Measurements from ENCODE around the gene CRAT. TPM values are rescaled to one million over a fixed set of nuclear protein-coding genes. Genes with fewer than 3 reads are reported as not detected.

Gene CRAT
- total RNA-seq, 2 donors from 2014 or later = 21.4 to 23.8 TPM

DNA sequence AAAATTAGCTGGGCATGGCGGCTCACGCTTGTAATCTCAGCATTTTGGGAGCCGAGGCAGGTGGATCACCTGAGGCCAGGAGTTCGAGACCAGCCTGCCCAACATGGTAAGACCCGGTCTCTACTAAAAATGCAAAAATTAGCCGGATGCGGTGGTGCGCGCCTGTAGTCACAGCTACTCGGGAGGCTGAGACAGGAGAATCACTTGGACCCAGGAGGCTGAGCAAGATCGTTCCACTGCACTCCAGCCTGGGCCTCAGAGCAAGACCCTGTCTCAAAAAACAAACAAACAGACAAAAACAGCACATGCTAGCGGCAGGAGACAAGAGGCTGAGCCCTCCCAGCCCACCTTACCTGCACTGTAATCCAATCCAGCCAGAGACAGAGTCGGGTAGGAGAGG is 30.8 kb downstream of the CRAT start:
- Mint-ChIP-seq H3K27ac (no peak overlapping the region), H3K9me3 (no peaks in the 10 kb centered on the region)
- ATAC-seq (replicated peaks in 1 of 2) = no peak

DNA sequence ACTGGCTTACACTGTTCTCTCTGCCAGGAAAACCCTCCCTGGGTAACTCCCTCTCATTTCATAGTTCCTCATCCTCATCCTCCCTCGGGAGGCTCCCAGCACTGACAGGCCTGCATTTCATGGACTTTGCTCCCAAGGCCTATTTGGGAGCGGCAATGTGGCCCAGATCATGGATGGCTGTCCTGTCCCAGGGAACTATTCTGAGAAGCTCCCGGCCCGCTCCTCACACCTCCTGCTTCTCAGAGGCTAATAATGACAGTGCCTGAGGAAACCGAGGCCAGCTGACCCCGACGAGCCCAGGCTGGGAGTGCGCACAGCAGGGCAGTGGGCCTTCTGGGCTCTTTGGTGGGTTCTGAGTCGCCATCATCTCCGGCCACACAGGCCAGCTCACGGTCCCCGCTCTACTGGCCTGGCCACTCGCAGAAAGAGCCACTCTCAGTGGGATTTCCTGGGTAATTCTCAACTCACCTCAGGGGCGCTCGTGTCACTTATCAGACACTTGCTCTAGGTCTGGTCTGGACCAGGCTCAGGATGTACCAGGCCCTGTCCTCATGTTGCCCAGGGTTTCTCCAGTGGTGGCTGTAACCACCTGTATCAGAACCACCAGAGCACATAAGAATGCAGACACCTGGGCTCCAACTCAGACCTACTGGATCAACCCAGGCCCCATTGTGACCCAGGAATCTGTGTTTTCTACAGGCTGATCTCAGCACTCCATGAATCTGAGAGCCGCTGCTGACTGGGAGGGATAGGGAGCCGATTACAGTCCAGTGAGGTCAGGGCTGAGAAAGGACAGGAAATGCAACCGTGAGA is 31.7 kb downstream of the CRAT start:
- ATAC-seq (replicated peaks in 1 of 2) = no peak
- H3K4me3 Mint-ChIP-seq = peak overlapping the region; percentile 95 to 98

More for the DNA sequence above, 30.8 kb downstream of the CRAT start:
- peaks cover 34% of the 10 kb centered on the region for H3K4me1 Mint-ChIP-seq (ENCODE audit: low read depth)
- no peaks in the 10 kb centered on the region for H3K27me3 Mint-ChIP-seq (ENCODE audit: low read depth)
- no peaks in the 10 kb centered on the region for H3K36me3 Mint-ChIP-seq (ENCODE audit: insufficient read depth in 2 of 2)
- peak overlapping the region; percentile 95 to 98 for H3K4me3 Mint-ChIP-seq
- DNase-seq = no peak

DNA sequence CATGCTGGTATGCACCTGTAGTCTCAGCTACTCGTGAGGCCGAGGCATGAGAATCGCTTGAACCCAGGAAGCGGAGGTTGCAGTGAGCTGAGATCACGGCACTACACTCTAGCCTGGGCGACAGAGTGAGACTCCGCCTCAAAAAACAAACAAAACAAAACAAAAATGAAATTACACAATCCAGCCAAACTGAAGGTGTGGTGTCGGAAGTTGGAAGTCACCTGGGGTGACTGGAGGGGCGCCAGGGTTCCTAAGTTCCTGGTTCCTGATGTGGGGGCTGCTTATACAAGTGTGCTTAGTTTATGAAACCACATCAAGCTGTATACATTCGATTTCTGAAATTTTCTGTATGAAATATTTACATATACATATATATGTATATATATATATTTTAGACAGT is 33.4 kb downstream of the CRAT start:
- Mint-ChIP-seq H3K27me3 (ENCODE audit: low read depth) (no peaks in the 10 kb centered on the region), H3K9me3 (no peaks in the 10 kb centered on the region), H3K36me3 (ENCODE audit: insufficient read depth in 2 of 2) (no peaks in the 10 kb centered on the region), H3K4me1 (ENCODE audit: low read depth) (peaks cover 32% of the 10 kb centered on the region), H3K27ac (no peak overlapping the region), H3K4me3 (no peak overlapping the region)
- ATAC-seq (replicated peaks in 1 of 2) = no peak
- DNase-seq = no peak

More for the DNA sequence above, 31.7 kb downstream of the CRAT start:
- DNase-seq = no peak
- H3K36me3 Mint-ChIP-seq (ENCODE audit: insufficient read depth in 2 of 2) = no peaks in the 10 kb centered on the region
- H3K4me1 Mint-ChIP-seq (ENCODE audit: low read depth) = peaks cover 34% of the 10 kb centered on the region
- no peaks in the 10 kb centered on the region for H3K9me3 Mint-ChIP-seq
- H3K27ac Mint-ChIP-seq = no peak overlapping the region
- no peaks in the 10 kb centered on the region for H3K27me3 Mint-ChIP-seq (ENCODE audit: low read depth)

DNA sequence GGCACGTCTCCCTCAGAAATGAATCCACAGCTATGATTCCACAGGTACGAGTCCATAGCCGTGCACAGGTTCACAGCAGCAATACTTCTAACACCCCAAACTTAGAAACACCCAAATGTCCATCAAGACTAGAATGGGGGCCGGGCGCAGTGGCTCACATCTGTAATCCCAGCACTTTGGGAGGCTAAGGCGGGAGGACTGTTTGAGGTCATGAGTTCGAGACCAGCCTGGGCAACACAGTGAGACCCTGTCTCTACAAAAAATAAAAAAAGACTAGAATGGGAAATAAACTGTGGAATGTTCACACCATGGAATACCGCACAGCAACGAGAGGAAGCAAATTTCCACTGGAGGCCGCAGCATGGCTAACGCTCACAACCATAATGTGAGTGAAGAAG is 34.0 kb downstream of the CRAT start:
- Mint-ChIP-seq H3K36me3 (ENCODE audit: insufficient read depth in 2 of 2) (no peaks in the 10 kb centered on the region), H3K27ac (no peak overlapping the region), H3K4me3 (no peak overlapping the region), H3K9me3 (no peaks in the 10 kb centered on the region), H3K4me1 (ENCODE audit: low read depth) (peaks cover 26% of the 10 kb centered on the region), H3K27me3 (ENCODE audit: low read depth) (no peaks in the 10 kb centered on the region)
- no peak for ATAC-seq (replicated peaks in 1 of 2)
- DNase-seq = no peak

DNA sequence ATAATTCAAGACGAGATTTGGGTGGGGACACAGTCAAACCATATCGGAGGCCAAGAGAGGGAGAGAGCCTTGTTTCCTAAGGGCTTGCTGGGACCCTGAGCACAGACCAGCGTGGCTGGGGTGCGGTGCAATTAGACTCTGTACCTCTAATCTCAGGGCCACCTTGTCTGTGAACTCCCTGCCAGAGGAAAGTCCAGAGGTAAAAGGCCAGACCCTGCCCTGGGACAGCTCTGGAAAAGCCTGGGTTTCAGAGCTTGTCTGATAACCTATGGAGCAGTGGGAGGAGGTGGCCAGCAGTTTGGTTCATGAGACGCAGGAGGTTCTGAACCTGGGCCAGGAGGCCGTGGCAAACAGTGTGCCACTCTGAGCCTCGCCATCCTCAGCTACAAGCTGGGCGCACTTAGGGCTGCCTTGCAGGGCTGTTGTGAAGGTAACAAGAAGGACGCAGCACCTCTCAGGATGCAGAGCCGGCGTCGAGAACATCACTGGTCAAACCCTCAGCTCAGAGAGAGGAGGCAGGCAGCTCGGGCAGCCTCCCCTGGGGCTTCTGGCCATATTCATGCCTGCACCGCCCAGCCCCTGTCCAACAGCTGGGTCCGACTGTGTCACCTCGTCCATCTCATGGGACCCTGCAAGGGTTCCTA is 34.5 kb downstream of the CRAT start:
- Mint-ChIP-seq H3K4me1 (ENCODE audit: low read depth) (peaks cover 25% of the 10 kb centered on the region), H3K36me3 (ENCODE audit: insufficient read depth in 2 of 2) (no peaks in the 10 kb centered on the region), H3K27me3 (ENCODE audit: low read depth) (no peaks in the 10 kb centered on the region), H3K9me3 (no peaks in the 10 kb centered on the region), H3K4me3 (no peak overlapping the region), H3K27ac (no peak overlapping the region)
- no peak for ATAC-seq (replicated peaks in 1 of 2)
- DNase-seq = no peak

DNA sequence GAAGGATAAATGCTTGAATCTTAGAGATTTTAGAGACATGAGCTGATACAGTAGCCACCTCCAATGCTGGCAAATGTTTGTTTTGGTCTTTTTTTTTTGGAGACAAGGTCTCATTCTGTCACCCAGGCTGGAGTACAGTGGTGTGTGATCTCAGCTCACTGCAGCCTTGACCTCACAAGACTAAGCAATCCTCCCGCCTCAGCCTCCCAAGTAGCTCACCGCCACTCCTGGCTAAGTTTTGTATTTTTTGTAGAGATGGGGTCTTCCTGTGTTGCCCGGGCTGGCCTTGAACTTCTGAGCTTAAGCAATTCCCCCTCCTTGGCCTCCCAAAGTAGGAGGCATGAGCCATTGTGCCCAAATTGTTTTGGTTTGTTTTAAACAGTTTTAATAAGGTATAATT is 36.5 kb downstream of the CRAT start:
- Mint-ChIP-seq H3K4me3 (no peak overlapping the region), H3K27ac (no peak overlapping the region), H3K27me3 (ENCODE audit: low read depth) (no peaks in the 10 kb centered on the region), H3K9me3 (no peaks in the 10 kb centered on the region), H3K36me3 (ENCODE audit: insufficient read depth in 2 of 2) (no peaks in the 10 kb centered on the region), H3K4me1 (ENCODE audit: low read depth) (peaks cover 17% of the 10 kb centered on the region)
- ATAC-seq (replicated peaks in 1 of 2) (no peak), DNase-seq (no peak)

DNA sequence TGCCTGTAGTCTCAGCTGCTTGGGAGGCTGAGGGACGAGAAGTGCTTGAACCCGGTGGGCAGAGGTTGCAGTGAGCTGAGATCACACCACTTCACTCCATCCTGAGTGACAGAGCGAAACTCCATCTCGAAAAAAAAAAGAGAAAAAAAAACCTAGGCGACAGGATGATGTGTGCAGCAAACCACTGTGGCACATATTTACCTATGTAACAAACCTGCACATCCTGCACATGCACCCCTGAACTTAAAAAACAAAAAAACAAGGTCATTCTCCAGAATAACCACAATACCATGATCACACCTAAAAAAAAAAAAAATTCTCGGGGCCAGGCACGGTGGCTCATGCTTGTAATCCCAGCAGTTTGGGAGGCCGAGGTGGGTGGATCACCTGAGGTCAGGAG is 37.2 kb downstream of the CRAT start:
- Mint-ChIP-seq H3K27ac (peak overlapping the region; percentile 66), H3K4me3 (no peak overlapping the region), H3K9me3 (no peaks in the 10 kb centered on the region), H3K36me3 (ENCODE audit: insufficient read depth in 2 of 2) (no peaks in the 10 kb centered on the region), H3K4me1 (ENCODE audit: low read depth) (peaks cover 22% of the 10 kb centered on the region), H3K27me3 (ENCODE audit: low read depth) (no peaks in the 10 kb centered on the region)
- DNase-seq (no peak), ATAC-seq (replicated peaks in 1 of 2) (peak in 1 of 2 donors; percentile 25)

DNA sequence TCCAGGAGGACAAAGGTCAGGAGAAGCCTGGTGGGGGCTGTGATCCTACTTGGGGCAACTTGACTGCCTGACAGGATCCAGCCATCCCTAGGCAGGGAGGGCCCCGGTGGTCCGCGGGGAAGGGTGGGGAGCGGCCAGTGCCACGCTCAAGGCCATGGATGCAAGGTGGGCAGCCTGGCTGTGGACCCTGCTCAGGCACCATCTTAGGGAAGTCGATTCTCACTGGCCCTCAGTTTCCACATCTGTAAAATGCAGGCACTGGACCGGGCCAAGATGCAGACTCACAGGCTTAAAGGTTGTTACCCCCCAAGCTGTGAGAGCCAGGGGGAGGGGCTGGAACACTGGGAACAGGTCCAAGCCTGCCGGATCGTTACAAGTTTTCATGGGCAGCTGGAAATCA is 38.4 kb downstream of the CRAT start:
- Mint-ChIP-seq H3K4me3 (no peak overlapping the region), H3K27me3 (ENCODE audit: low read depth) (no peaks in the 10 kb centered on the region), H3K9me3 (no peaks in the 10 kb centered on the region), H3K36me3 (ENCODE audit: insufficient read depth in 2 of 2) (no peaks in the 10 kb centered on the region), H3K4me1 (ENCODE audit: low read depth) (peaks cover 30% of the 10 kb centered on the region), H3K27ac (no peak overlapping the region)
- DNase-seq = no peak
- ATAC-seq (replicated peaks in 1 of 2) = no peak

DNA sequence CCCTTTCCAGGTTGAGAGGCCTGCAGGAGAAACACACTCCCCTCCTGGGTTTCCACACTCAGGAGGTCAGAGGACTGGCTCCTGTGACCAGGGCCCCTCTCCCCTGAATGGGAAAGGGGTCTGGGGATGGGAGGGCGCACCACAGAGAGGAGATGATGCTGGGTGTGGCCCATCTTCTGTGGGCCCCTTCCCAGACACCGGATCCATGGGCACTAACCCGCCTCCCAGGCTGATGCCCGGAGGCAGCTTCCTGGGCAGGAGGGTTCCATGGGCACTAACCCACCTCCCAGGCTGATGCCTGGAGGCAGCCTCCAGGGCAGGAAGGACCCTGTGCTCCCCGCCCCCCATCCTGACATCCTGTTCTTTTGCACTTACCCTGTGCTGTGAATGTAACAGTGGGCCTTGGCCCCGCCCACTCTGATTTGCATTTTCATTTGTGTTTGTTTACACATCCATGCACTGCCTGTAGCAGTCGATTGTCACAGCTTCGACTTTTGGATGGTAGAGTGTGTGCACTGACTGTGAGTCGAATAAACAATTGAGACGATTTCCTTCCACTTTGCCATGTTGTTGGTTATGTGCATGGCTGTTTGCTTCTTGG is 39.0 kb downstream of the CRAT start:
- H3K4me1 Mint-ChIP-seq (ENCODE audit: low read depth) = peaks cover 30% of the 10 kb centered on the region
- no peak overlapping the region for H3K27ac Mint-ChIP-seq
- no peaks in the 10 kb centered on the region for H3K9me3 Mint-ChIP-seq
- ATAC-seq (replicated peaks in 1 of 2) = no peak
- no peaks in the 10 kb centered on the region for H3K36me3 Mint-ChIP-seq (ENCODE audit: insufficient read depth in 2 of 2)
- H3K27me3 Mint-ChIP-seq (ENCODE audit: low read depth) = no peaks in the 10 kb centered on the region
- H3K4me3 Mint-ChIP-seq = no peak overlapping the region
- no peak for DNase-seq

DNA sequence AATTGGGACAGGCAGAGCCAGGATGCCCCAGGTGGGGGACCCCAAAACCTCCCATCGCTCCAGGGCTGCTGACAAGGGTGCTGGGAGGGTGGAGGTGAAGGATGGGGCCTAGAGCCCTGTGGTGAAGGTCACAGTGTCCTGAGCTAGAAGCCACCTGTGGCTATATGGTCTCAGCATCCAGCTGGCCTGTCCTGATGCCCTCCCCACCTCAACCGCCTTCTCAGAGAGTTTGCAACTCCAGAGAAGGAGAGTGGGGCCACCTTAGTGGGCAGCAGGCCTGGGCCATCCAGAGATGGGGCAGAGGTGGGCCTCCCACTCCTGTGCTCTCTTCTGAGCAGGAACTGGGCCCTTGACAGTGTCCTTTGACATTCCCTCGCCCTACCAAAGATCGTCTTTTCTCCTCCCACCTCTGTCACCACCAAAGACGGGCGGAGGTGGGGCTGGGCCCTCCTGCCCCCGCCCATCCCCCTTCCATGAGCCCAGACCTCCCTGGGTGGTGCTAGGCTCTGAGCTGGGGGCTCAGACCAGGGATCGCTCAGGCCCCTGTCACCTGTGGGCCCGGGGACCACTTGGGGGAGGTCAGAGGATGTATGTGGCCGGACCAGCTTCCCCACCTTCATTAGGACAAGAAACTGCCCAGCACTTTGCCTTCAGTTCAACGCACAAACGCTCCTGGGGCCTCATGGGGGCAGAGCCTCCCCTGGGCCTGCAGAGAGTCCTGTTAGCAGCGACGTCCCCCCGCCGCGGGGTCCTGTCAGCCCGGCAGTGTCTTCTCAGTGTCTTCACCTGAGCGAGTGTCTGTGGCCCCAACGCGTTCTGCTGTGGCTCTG is 39.7 kb downstream of the CRAT start:
- ATAC-seq (replicated peaks in 1 of 2) (no peak), DNase-seq (no peak)
- Mint-ChIP-seq H3K9me3 (no peaks in the 10 kb centered on the region), H3K27ac (no peak overlapping the region), H3K4me3 (no peak overlapping the region), H3K4me1 (ENCODE audit: low read depth) (peaks cover 30% of the 10 kb centered on the region), H3K36me3 (ENCODE audit: insufficient read depth in 2 of 2) (no peaks in the 10 kb centered on the region), H3K27me3 (ENCODE audit: low read depth) (no peaks in the 10 kb centered on the region)

DNA sequence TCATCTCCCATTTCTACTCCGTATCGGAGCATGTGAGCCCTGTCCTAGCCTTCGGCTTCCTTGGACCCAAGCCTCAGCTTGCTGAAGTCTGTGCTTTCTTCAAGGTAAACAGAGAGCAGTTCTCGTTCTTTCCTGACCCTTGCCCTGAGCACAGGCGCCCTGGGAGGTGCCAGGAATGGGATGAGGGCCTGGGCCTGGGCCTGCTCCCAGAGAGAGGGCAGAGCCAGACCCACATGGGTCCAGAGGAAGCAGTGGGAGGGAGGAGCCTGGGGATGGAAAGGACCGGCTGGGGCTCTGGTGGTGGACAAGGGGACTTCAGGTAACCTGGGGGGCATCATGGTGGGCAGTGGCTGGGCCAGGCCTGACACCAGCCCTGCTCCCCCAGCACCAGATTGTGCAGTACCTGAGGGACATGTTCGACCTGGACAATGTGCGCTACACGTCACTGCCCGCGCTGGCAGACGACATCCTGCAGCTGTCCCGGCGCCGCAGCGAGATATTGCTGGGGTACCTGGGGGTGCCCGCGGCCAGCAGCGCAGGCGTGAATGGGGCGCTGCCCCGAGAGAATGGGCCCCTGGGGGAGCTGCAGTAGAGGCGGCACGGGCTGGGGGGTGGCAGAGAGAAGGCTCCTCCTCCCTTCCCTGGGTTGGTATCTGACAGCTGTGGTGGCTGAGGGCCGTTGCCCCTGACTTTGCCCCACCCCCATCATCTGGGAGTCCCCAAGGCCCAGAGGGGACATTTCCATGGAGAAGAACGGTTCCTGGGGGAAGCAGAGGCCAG is 40.5 kb downstream of the CRAT start:
- ATAC-seq (replicated peaks in 1 of 2) = no peak
- H3K36me3 Mint-ChIP-seq (ENCODE audit: insufficient read depth in 2 of 2) = peaks cover 3 to 4% of the 10 kb centered on the region in 2 donors
- no peaks in the 10 kb centered on the region for H3K9me3 Mint-ChIP-seq
- H3K27ac Mint-ChIP-seq = no peak overlapping the region
- H3K4me3 Mint-ChIP-seq = no peak overlapping the region
- H3K4me1 Mint-ChIP-seq (ENCODE audit: low read depth) = peaks cover 30% of the 10 kb centered on the region
- no peaks in the 10 kb centered on the region for H3K27me3 Mint-ChIP-seq (ENCODE audit: low read depth)
- no peak for DNase-seq
